Spleen (tissue), 7 donors: ENCODE results near the gene DPF3.

Source experiments
- POLR2A ChIP-seq, 3 donors: fragments of 450-650 bp; IDR thresholded peaks; one replicate each; pipeline ENCODE4 v1.5.1; 2017; ENCODE audit warnings: antibody characterized with exemption in 3 of 3, mild to moderate bottlenecking in 1 of 3
- POLR2AphosphoS5 ChIP-seq, 3 donors: sonication (generic); formaldehyde crosslinking; IDR thresholded peaks; one replicate each; pipeline ENCODE4 v1.5.1; 2017; ENCODE audit warnings: antibody characterized with exemption in 3 of 3
- TF ChIP-seq, protein P1 (sequence below), 11 experiments: fragments of 200-600 bp in 7 of 11; fragments of 450-650 bp in 4 of 11; sonication (generic) in 4 of 11; IDR thresholded peaks in 8 of 11; conservative IDR thresholded peaks in 3 of 11; 1 replicate in 7 of 11; 2 replicates in 4 of 11; pipeline versions ENCODE4 v1.4.0 to v1.8.0; 2016 to 2021; ENCODE audit warnings: antibody characterized with exemption in 11 of 11, inconsistent platforms in 4 of 11, mild to moderate bottlenecking in 1 of 11
- donor health status: DM: no; HTN: no; CAD: no; lungs with moderate emphysema.
- donor health status: DM: no; HTN: no; CAD: no.
- donor health status: DM: no; HTN: no; CAD: no.

DNA sequence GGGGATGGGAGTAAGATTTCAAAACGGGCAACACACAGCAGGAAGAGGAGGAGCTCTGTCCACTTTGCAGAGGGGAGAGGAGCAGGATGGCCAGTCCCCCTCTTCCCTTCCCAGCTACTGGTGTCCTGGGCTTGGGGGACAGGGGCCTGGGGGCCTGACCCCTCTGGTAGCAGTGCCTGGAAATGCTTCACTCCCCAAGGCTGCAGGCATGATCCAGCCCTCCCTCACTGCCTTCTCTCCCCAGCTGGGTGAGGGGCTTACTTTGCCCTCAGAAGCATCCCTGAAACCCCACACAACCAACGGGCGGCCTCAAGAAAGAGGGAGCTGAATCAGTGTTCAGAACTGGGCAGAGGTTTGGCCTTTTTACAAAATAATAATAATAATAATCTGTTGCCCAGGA is 279.5 kb downstream of the DPF3 start:
- TF ChIP-seq, protein P1, sequence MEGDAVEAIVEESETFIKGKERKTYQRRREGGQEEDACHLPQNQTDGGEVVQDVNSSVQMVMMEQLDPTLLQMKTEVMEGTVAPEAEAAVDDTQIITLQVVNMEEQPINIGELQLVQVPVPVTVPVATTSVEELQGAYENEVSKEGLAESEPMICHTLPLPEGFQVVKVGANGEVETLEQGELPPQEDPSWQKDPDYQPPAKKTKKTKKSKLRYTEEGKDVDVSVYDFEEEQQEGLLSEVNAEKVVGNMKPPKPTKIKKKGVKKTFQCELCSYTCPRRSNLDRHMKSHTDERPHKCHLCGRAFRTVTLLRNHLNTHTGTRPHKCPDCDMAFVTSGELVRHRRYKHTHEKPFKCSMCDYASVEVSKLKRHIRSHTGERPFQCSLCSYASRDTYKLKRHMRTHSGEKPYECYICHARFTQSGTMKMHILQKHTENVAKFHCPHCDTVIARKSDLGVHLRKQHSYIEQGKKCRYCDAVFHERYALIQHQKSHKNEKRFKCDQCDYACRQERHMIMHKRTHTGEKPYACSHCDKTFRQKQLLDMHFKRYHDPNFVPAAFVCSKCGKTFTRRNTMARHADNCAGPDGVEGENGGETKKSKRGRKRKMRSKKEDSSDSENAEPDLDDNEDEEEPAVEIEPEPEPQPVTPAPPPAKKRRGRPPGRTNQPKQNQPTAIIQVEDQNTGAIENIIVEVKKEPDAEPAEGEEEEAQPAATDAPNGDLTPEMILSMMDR (IDR thresholded peaks at IDR 0.05 in 8 of 11, conservative IDR thresholded peaks at IDR 0.05 in 3 of 11): no peak
- TF ChIP-seq POLR2AphosphoS5 (IDR thresholded peaks at IDR 0.05): no peak
- TF ChIP-seq POLR2A (IDR thresholded peaks at IDR 0.05): no peak
